KG1 (cell line): ENCODE results near the gene SLA2.
"Not testable (repeated sequence)": the region's sequence is repeated elsewhere in the genome, so short reads cannot be mapped to it uniquely, and the experiment has no call there.

ENCODE experiments used
- DNase-seq: peaks from one replicate; lab custom pipeline; 2025; lab: John Stamatoyannopoulos, UW

SLA2 gene, protein sequence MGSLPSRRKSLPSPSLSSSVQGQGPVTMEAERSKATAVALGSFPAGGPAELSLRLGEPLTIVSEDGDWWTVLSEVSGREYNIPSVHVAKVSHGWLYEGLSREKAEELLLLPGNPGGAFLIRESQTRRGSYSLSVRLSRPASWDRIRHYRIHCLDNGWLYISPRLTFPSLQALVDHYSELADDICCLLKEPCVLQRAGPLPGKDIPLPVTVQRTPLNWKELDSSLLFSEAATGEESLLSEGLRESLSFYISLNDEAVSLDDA

GRCh38 chr20:36645998-36646397 is at the start of gene SLA2:
Gene SLA2, minus strand, starts transcription at chr20:36646196. Its CDS starts 4,861 bp downstream, at chr20:36641335.
- peak; percentile 80 for DNase-seq

DNA sequence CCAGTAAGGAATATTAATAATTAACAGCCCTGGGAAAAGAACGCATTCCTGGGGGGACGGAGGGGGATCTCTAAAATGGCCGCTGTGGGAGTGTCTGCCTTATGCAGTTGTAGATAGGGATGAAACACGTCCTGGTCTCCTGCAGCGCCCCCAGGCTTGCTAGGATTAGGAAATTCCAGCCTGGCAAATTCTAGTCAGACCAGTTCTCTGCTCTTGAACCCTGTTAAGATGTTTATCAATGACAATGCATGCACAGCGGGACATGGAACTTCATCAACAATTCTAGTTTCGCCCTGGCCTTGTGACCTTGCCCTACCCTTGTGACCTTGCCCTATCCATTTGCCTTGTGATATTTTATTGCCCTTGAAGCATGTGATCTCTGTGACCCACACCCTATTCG is 49.5 kb upstream of the SLA2 start:
- not testable (repeated sequence) for DNase-seq

- no peak for DNase-seq
These were observed 42.6 kb upstream of the SLA2 start for GRCh38 chr20:36688630-36689029.

- no peak for DNase-seq
These were observed 41.9 kb upstream of the SLA2 start for GRCh38 chr20:36687850-36688249.

DNA sequence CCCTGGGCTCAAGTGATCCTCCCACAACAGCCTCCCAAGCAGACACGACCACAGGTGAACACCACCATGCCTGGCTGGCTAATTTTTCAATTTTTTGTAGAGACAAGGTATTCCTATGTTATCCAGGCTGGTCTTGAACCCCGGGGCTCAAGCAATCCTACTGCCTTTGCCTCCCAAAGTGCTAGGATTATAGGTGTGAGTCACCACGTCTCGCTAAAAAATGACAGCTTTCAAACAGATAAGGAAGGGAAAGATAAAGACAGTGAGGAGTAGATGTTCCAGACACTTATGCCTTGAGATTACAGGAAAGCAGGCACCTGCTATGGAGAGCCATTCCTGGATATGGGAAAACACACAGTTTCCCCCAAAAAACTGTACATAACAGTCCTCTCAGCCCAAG is 40.9 kb upstream of the SLA2 start:
- no peak for DNase-seq

DNA sequence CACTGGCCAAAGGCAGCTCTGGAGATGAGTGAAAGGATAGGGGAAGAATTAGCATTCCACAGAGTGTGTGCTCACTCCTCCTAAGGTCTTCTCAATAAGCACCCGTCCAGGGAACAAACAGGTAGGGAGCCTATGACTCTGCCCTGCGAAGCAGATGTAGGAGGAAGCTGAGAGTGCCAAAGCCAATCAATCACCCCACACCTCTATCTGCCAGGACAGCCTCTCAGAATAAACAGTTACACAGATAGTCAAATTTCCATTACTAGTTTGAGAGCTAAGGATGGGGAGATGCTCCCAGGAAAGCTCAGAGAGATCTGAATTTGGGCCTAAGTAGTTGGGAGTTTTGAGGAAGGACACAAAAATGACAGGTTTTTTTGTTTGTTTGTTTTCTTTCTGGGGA is 40.5 kb upstream of the SLA2 start:
- no peak for DNase-seq

DNA sequence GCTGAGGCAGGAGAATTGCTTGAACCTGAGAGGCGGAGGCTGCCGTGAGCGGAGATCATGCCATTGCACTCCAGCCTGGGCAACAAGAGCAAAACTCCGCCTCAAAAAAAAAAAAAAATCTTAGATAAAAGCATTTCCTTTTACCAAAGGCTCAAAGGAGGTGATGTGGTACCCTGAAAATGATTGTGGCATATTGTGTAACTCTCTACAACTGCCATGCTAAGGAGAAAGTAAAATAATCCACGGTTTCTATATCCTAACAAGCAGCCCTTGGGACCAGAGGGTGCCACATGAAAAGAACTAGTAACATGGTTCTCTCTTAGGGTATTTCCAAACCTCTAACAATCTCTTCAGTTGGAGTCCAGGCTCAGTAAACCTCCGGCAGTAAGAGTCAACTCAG is 38.8 kb upstream of the SLA2 start:
- no peak for DNase-seq

DNA sequence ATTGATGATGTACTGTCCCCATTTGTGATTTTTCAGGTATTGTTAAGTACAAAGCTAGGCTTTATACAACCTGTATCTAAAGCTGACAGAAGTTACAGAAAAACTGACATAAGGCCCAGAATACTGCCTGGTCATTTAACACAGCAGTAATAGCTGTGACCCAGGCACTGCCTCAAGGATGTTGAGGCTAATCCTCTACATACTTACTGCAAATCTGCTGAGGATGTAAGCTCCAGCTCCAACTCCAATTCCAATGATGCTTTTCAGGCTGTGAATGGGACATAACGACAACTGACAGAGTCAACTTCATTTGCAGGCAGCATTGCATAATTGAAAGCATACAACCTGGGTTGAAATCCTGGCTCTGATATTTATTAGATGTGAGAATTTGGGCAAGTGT is 36.3 kb upstream of the SLA2 start:
- no peak for DNase-seq

DNA sequence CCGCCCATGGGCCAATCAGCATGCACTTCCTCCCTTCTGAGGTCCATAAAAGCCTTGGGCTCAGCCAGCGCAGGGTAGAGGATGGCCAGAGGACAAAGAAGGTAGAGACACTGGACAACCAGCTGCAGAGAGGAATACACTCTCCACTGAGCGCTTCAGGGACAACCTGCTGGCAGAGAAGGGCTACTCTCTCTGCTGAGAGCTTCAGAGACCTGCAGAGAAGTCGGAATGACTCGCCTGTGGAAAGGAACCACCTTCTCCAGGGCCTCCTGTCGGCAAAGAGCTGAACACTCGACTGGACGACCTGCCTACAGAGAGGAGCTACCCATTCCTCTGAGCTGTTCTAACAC is 31.4 kb upstream of the SLA2 start:
- DNase-seq: no peak

DNA sequence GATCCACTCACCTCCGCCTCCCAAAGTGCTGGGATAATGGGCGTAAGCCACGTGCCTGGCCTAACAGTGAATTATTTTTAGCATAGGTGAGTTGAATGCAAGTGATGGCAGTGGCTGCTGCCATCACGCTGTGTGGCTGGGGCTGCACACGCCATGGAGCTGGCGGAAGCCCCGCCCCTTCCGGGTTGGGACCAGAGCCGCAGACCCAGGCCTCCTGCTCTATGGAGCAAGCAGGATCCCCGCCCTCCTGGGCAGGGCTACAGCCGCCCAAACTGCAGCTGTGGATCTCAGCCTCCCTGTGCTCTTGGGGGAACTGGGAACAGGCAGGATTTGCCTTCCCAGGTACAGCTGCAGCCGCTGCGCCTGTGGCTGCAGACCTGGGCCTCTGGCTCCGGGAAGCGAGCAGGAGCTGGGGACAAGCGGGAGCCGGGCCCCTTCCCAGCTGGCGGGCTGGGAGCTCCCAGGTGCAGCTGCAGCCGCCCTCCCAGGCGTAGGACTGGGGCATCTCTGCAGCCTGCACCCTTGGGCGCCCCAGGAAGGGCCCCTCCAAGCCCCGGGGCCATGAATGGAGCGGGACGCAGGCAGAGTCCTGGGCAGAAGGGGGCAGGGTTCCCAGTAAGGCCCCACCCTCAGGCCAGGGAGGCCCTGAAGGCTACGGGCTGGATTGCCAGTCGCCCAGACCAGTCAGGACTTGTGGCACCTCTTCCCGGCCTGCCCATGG is 30.9 kb upstream of the SLA2 start:
- no peak for DNase-seq

DNA sequence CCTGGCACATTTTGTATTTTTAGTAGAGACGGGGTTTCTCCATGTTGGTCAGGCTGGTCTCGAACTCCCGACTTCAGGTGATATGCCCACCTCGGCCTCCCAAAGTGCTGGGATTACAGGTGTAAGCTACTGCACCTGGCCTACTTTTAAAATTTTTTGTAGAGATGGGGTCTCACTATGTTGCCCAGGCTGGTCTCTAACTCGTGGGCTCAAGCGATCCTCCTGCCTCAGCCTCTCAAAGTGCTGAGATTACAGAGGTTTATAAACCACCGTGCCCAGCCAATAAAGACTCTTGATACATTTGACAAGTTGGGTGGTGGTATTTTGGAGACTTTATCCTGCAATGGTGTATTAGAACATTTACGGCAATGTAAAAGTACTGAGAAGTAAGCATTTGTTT is 29.5 kb upstream of the SLA2 start:
- not testable (repeated sequence) for DNase-seq

- no peak for DNase-seq
These were observed 27.0 kb upstream of the SLA2 start for GRCh38 chr20:36672991-36673390.

DNA sequence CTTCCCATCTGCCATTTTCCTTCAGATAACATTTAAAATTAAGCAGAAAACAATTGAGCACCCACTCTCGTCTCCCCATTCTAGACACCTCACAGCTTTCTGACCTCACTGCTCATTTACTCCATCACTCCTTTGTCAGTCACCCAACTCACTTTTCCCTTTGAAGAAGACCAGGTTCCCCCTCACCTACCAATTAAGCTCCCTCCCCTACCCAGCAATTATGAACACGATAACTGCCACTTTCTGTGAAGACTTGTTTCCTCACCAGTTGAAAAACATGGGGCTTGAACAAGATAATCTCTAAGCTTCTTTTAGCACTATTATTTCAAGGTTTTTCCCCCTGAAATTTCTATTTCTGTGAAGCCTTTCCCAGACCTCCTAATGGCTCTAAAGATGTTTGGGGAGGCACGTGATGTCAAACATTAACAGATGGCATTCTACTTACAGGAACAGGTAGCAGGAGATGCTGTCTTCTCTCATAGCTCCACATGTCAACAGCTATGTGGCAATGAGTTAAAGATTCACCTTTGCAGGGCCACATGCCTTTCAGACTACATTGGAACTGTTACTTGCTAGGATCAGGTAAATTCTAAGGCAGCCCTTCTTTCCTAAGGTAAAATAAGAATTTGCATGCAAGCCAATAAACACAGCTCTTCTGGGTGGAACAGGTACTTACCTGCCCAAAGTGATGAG is 24.8 kb upstream of the SLA2 start:
- no peak for DNase-seq

DNA sequence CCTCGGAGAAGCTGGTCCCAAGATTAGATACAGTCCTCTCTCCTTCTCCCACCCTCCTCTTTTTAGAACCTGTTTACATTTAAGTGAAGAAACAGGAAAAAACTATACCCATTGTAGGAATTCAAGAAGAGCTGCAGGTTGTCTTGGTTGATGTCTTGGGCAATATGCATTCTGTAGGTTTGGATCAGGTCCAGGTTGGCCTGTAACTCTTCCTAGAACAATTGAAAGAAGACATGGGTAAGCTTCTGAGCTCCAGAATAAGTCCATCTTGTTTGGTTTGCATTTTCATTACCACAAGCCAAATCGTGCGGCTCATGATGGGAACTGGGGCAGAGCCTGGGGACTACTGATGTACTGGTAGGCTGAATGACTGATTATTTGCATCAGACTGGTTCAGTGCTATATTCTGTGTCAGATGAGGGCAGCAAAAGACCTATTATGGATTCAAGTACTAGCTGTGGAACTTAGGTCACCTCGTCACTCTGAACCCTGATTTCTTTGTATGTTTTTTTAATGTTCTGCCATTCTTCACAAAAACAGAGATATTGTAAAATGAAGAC is 20.3 kb upstream of the SLA2 start:
- DNase-seq: no peak

GRCh38 chr20:36663031-36663430 is 17.0 kb upstream of the SLA2 start:
- DNase-seq: no peak

- peak; percentile 25 for DNase-seq
These were observed 12.3 kb upstream of the SLA2 start for GRCh38 chr20:36658300-36658699.

- no peak for DNase-seq
These were observed 10.7 kb upstream of the SLA2 start for GRCh38 chr20:36656733-36657132.

DNA sequence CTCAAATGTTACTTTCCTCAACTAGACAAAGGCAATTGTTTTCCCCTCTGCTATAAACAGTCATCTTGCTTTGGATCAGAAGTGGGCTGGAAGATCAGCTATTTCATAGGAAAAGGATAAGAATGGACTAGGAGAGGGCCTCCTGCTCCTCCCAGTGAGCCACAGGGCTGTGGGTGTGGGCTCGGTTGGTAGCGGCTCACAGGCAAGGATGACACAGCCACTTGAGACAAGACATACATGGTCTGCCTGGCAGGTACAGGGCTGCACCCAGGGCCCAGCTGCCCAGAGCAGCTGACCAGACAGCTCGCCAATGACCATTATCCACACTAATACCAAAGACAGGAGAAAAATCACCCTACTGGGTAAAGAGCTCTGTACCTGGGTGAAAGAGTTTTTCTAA is 9.0 kb upstream of the SLA2 start:
- DNase-seq: no peak

DNA sequence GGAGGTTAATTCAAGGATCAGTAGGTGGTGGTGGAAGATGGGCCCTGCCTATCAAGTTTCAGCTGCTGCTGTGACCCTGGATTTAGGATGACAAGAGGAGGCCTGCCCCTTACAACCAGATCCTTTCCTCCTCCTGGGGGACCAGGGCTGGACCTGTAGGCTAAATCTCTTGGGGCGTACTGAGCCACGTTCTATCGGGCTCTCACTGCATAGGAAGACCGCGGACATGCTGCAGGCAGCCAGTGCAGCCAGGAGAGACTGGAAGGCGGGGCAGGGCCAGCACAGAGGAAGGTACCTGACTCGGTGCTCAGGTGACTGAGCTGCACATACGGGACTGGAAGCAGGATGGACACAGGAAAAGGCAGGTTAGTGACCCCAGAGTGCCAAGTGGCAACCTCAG is 8.5 kb upstream of the SLA2 start:
- no peak for DNase-seq

DNA sequence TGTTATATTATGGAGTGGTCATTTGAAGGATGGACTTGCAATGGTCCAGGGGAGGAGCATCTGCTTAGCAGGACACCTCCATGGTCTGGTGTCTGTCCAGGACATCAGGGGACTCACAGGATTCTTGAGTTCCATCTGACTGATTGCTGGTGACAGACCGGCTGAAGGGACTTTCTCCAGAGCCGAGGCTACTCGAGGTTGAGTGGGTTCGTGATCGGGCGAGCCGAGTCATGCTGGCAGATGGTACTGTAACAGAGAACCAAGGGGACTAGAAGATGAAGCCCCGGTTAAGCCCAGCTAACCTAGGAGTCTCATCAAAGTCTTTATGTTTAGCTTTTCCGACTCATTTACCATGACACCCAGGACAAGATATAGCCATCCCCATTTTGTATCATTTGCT is 7.5 kb upstream of the SLA2 start:
- DNase-seq: no peak

DNA sequence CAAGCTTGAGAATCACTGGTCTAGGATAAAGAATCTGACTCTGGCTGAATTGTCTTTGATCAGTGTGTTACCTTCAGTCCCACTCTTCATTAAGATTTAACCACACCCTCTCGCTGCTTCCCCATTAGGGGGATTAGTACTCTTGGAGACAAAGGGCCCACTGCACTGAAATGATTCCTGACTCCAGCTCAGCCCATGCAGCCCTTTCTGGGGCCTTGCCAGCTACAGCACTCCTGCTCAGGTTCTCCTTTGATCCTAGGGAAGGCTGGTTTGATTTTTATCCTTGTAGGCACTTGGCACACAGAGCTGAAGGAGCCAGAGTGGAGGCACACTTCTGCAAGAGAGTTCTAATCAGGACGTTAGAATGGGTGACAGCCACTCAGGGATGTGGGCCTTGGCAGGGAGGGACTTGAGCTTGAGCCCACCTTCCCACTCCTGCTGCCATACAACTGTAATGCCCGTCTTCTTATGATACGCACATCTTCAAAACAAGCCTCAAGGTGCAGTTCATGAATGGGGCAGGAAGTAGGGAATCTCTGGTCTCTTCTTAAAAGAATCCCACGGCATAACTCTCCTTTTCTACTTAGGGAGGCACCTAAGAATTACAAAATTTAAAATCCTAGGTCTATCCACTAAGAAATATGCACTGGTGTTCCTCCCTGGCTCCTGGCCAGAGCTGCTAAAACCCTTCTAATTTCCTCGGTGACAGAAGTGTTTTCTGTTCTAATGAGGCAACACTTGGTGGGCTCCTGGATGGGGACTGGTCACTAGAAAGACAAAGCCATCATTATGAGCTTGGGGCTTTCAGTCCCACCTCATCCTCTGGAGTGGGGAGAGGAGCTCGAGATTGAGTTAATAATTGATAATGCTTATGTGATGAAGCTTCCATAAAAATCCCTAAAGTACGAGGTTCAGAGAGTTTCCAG is 1.5 kb upstream of the SLA2 start:
- DNase-seq: no peak

GRCh38 chr20:36646678-36647077 is 682 bp upstream of the SLA2 start:
- no peak for DNase-seq
